HG03066 (cell line): ENCODE results near the gene RGS4.

ENCODE experiments used
- ATAC-seq: cut with Tn5 transposase; IDR thresholded peaks from one replicate; pipeline ENCODE4 v1.9.1; 2021; ENCODE audit warnings: low read depth; ENCODE audit not compliant: unreplicated experiment

RGS4 gene

GRCh38 chr1:163094589-163094988 lies 25.4 kb downstream of the RGS4 start:
- ATAC-seq: no peak

GRCh38 chr1:163095213-163095612 lies 26.1 kb downstream of the RGS4 start:
- no peak for ATAC-seq

GRCh38 chr1:163102590-163102989 lies 33.4 kb downstream of the RGS4 start:
- ATAC-seq: no peak

- ATAC-seq: no peak
Measured at GRCh38 chr1:163104385-163105099, 35.4 kb downstream of the RGS4 start.

GRCh38 chr1:163106364-163106987 lies 37.3 kb downstream of the RGS4 start:
- ATAC-seq: no peak

GRCh38 chr1:163107655-163108054 lies 38.5 kb downstream of the RGS4 start:
- no peak for ATAC-seq

- no peak for ATAC-seq
Measured at GRCh38 chr1:163115887-163116286, 46.7 kb downstream of the RGS4 start.

- ATAC-seq: no peak
Measured at GRCh38 chr1:163119707-163120106, 50.5 kb downstream of the RGS4 start.

GRCh38 chr1:163120372-163120771 lies 51.2 kb downstream of the RGS4 start:
- ATAC-seq: no peak

- ATAC-seq: no peak
Measured at GRCh38 chr1:163124812-163125211, 55.7 kb downstream of the RGS4 start.
